Stimulated activated naive CD8-positive, alpha-beta T cell treated with anti-CD3 and anti-CD28 coated beads, Interleukin-15, Interleukin-2, amounts not matched to agents 100 U/mL and 50 U/mL, for 24 hours (primary cell): ENCODE data around the gene CST9L.
"Not testable (repeated sequence)": the region's sequence is repeated elsewhere in the genome, so short reads cannot be mapped to it uniquely, and the experiment has no call there.

Experiments
- ATAC-seq: fragments of 150-1000 bp; cut with Tn5 transposase; one replicate; pipeline ENCODE4 v1.10.0; 2021
- DNase-seq: peaks from one replicate; pipeline ENCODE4 v3.0.0; 2021

Gene CST9L

DNA sequence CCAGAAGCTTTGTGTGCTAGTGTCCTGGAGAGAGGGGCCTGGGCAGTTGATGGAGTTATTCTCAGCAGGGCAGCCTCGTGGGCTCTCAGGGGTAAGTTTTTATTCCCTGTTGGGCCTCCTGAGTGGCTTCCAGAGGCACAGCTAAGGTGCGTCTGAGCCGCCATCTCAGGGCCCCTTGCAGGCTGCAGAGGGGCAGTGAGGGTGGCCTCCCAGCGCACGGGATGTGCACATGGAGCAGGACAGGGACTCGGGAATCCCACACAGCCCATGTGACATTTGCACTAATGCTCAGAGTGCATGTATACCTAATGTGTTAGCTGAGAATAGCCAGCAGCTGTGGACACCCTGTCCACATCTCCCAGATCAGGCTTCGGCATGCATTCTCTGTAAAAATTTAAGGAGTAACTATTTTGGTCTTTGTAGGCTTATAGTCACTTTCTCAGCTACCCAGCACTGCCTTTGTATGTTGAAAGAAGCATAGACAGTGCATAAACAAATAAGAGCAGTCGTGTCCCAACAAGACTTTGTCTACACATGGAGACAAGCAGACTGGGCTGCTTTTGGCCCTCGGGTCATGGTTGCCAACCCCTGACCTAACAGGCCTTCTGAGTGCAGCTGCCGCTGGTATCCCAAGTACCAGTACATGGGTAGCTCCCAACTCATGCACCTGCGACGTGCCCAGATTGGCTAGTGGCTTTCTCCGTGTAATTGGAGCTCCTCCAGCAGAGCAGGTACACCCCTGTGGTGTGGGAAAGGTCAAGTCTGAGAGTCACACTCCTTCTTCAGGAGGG lies 18.6 kb upstream of the CST9L start:
- DNase-seq (no peak), ATAC-seq (no peak)

DNA sequence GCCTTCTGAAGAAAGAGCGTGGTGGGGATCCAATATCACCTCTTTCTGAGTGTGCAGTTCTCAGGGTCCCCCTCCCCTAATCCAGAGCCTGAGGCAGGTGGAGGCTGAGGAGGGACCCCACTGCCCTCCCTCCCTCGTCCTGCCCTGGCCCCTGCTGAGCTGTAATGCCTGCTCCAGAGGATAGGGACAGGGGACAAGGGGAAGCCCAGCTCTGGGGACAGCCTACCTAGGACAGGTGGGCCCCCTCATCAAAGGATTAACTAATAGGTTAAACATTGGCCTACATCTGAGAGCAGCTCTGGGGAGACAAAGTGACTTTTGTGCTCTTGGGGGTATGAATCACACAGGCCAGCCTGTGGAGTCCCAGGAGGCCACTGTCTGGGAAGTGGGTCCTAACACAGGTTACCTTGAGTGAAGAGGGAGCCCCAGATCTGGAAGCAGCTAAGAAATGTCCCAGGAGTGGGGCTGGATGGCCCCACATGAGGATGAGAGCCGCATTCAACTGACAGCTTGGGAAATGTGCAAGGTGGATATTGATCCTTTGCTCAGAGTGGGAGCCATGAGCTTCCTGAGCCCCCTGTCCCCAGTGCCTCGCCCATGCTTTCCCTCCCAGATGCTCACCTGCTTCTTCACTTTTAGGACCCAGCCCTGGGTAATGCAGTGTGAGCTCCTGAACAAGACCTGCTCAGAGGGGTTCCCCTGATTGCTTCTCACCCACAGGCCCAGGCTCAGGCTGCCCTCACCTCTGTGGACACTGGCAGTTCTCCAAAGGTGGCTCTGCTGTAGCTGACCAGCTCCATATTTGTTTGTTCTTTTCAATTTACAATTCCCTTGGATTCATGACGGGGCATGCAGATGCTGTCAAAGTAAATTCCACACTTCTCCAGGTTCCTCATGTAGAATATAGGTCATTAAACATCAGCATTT lies 17.8 kb upstream of the CST9L start:
- no peak for ATAC-seq
- DNase-seq: no peak

DNA sequence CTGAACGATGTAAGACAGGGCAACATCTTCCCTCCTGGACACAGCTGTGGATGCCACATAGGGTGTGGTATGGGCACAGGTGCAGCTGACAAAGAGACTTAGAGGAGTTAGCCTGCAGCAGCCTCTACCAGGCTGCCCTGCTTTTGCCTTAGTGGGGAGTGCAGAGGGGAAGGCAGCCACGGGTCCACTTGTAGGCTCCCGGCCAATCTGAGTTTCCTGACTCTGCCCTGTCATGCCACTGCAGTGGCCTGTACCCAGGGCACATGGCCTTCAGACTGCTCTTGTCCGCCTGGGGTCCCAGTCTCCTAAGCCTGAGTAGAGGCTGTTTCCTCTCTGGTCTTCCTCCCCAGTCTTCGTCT lies 17.1 kb upstream of the CST9L start:
- ATAC-seq (peak; percentile 43), DNase-seq (no peak)

DNA sequence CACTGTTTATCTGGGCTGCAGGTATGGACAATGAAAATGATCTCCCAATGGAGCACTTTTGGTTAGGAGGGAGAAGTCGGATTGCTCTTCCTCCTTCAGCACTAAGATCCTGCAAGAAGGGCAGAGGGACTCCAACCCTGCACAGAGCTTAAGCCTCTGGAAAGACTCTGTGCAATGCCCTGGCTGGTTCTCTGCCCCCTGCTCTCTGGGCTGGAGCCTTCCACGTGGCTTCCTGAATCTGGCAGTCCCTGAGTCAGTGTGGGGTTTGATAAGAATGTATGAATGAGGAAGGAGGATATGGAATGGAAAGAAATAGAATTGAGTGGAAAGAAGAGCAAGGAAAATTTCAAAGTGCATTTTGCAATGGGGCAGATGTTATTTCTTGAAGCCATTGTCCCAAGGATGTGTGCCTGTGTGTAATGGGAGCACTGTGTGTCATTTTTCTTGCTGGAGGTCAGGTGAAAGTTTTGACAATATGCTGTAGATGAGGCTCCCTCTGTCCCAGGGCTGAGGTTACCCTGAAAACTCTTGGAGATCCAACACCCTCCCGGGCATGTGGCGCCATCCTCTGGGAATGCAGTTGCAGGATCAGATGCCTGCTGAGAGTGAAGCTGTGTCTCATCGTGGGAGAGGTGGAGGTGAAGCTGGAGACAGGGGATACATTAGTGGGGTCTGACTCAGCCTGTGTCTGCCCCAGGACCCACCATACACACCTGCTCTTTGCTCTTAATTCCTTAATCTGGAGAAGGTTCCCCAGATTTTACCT lies 16.3 kb upstream of the CST9L start:
- DNase-seq (no peak), ATAC-seq (no peak)

DNA sequence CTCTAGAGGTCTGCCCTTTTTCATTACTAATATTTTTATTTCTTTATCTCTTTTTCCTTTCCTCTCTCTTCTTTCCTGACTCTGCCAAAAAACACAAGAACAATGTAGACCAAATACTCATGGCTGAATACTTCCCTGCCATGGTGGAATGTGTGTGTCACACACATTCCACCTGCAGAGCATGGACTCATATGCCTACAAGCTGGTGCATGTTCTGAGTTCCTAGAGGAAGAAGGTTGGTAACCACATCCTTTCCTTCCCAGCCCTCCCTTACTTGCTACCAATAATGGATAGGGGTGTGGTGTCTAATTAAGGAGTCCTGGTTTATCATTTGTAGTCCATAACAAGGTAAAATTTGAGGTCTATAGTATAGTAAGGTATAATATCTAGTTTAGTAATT lies 15.2 kb upstream of the CST9L start:
- no peak for DNase-seq
- no peak for ATAC-seq

DNA sequence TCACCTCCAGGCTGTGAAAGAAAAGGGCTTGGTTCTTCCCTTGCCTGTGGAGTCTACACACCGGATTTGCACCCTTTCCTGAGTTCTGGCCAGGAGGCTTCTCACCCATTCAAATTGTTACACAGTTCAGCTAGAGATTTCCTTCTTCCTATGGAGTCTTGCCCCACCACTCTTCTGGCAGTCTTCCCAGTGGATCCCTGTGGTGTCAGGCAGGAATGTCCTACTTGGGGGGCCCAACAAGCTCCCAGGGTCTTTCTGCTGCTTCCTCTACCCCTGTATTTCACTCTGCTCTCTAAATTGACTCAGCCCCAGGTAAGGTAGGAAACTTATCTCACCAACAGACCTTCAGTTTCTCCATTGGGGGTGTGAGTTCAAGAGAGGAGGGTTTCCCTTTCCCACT lies 14.0 kb upstream of the CST9L start:
- no peak for ATAC-seq
- DNase-seq: no peak

DNA sequence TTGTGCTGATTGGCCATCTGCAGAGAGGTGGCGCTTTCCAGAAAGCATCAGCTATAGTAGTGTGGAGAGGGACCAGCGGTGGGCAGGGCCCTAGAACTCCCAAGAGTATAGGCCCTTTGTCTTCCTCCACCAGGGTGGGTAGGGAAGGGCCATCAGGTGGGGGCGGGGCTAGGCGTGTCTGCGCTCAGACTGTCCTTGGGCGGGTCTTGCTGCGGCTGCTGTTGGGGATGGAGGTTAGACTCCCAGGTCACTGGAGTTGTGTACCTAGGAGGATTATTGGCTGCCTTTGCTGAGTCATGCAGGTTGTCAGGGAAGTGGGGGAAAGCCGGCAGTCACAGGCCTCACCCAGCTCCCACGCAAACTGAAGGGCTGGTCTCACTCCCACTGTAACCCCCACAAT lies 13.5 kb upstream of the CST9L start:
- not testable (repeated sequence) for DNase-seq, ATAC-seq

DNA sequence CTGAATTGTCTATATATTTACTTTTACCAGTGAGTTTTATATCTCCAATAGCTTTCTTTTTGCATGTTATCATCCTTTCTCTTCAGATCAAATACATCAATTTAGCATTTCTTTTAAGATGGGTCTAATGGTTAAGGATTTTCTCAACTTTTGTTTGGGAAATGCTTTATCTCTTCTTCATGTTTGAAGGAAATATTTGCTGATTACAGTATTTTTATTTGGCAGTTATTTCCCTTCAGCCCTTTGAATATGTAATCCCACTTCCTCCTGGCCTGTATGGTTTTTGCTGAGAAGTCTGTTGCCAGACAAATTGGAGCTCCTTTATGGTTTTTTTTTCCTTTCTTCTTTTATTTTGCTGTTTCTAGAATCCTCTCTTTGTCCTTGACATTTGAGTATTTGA lies 6.7 kb upstream of the CST9L start:
- ATAC-seq (no peak), DNase-seq (no peak)

DNA sequence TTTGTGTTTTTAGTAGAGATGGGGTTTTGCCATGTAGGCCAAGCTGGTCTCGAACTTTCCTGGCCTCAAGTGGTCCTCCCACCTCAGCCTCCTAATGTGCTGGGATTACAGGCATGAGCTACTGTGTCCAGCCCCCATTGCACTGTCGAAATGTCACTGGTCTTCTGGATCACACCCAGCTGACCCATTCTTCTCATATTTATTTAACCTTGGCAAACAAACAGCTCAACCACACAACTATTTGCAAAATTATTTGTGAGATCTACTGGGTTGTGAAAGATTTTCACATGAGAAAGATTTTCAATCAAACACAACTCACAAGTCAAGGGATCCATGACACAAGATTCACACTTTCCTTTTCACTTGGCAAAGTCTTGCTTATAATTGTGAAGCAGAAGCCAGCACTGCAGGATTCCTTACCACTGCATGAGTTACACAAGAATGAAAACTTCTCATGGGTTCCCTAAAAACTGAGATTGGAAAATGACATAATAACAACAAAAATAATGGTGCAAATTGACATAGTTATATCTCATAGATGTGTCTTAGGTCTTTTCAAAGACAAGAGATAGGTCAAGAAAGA lies 2.0 kb upstream of the CST9L start:
- DNase-seq: no peak

DNA sequence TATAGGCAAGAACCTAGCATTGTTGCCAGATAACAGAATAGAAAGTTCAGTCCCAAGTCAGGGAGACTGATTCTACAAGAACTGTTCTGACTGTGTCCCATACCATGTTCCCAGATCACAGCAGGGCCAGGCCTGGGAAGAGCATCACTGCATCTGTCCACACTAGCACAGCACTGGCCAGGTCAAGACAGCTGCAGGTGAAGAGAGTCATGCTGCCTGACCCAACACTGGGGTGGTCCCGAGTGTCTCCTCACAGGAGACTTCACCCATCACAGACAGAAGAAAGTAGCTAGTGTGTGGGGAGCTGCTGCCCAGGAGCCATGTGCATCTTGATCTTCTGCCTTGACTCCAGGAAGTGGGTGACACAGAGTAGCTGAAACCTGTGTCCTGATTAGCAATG lies 1.3 kb upstream of the CST9L start:
- DNase-seq (no peak), ATAC-seq (no peak)

More for the DNA sequence above, 2.0 kb upstream of the CST9L start:
- ATAC-seq: no peak

DNA sequence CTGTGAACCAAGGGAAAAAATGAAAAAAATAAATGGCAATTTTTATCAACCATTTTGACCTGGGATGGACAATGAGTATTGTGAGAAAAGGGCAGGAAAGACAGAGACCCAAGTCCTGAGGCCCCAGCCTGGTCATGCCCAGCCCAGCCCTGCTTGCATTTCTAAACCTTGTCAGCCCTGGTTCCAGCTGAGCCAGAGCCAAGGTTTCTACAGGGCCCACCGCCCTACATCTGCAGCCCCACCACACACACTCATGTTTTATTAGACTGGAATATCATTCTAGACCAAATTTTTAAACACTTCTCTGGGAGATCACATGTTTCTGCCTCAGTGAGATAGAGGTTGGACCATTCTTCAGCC lies 667 bp upstream of the CST9L start:
- ATAC-seq (no peak), DNase-seq (no peak)

DNA sequence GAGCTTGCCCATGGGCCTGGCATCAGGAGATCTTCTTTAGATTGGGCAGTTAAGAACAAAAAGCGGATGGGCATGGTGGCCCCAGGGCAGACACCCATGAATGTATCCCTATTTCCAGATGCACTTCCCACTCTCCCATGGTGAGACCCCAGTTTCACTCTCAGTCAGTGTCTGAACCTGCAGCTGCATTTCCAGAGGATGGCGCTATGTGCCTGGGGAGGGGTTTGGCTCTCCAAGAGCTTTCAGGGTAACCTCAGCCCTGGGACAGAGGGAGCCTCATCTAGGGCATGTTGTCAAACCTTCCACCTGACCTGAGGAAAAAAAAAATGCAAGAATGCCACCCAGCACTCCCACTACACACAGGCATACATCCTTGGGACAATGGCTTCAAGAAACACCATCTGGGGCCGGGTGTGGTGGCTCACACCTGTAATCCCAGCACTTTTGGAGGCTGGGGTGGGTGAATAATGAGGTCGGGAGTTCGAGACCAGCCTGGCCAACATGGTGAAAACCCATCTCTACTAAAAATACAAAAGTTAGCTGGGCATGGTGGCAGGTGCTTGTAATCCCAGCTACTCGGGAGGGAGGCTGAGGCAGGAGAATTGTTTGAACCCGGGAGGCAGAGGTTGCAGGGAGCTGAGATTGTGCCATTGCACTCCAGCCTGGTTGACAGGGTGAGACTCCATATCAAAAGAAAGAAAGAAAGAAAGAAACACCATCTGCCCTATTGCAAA lies 1.9 kb downstream of the CST9L start:
- DNase-seq: no peak
- ATAC-seq: no peak

DNA sequence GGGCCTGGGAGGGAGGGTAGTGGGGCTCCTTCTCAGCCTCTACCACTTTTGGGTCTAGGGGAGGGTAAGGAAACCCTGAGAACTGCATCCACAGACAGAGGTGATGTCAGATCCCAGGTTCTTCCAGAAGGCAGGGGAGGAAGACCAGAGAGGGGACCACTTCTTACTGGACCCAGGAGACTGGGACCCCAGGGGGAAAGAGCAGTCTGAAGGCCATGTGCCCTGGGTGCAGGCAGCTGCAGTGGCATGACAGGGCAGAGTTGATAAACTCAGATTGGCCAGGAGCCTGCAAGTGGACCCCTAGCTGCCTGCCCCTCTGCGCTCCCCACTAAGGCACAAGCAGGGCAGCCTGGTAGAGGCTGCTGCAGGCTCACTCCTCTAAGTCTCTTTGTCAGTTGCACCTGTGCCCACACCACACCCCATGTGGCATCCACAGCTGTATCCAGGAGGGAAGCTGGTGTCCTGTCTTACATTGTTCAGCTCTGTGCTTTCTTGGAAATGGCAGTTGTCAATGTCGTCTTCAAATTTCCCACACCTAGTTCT lies 2.7 kb downstream of the CST9L start:
- no peak for DNase-seq
- ATAC-seq: no peak

DNA sequence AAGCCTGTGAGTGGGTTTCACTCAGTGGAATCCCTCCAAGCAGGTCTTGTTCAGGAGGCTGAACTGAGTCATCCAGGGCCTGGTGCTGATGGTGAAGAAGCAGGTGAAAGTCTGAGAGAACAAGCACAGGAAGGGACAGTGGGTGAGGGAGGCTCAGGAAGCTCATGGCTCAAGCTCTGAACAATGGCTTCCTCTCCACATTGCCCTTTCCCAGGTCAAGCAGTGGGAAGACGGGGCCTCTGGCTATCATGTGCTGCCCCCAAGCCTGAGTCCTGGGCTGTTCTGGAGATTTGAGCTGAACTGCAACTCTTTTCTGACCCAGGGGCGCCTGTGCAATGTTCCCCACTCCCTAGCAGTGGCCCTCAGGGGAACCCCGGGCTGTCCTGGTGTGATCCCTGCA lies 3.4 kb downstream of the CST9L start:
- no peak for DNase-seq
- ATAC-seq: no peak

DNA sequence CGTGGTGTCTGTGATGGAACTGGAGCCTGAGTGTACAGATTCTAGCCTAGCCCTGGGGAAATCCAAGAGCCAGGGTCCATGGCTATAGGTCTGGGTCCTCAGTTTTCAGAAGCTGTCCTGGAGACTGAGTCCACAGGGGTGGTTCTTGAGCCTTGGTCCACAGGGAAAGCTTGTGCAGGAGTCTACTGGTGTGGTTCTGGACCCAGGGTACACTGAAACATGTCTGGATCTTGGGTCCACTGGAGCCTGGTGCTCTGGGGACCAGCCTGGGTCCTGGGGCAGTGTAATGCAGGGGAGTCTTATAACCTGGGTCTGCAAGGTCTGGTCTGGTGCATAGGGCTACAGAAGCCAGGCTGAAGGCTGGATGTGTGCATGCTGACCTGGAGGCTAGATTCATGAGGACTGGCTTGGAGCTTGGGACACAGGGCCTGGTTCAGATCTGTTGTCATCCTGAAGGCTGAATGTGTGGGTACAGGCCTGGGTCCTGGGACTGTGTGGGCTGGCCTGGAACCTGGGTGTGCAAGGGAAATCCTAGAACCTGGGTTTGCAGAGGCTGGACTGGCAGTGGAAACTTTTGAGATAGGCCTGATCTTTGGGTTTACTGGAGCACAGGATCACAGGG lies 5.5 kb downstream of the CST9L start:
- no peak for DNase-seq
- no peak for ATAC-seq

DNA sequence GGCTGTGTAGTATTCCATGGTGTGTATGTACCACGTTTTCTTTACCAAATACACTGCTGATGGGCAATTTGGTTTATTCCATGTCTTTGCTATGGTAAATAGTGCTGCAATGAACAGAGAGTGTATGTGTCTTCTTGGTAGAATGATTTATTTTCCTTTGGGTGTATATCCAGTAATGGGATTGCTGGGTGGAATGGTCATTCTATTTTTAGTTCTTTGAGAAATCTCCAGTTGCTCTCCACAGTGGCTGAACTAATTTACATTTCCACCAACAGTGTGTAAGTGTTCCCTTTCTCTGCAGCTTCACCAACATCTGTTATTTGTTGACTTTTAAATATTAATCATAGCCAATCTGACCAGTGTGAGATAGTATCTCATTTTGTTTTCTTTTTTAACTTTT lies 13.9 kb downstream of the CST9L start:
- DNase-seq: no peak
- ATAC-seq: no peak

DNA sequence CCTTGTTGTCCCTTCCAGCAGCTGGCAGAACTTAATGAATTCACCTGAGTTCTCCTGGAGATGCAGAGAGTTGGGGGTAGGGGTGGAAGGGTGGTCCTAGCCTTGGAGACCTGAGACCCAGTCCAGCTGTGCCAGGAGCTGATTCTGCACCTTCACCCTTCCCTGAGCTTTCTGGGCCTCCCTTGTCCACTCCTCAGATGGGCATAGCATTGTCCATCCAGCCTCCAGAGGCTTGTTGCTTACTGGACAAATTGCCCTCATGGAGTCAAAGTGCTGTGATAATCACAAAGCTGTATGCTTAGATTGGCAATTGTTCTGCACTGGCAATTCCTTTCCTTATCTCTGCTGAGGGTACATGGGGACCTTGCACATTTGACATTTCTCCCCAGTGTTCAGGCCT lies 16.5 kb downstream of the CST9L start:
- DNase-seq (no peak), ATAC-seq (no peak)

DNA sequence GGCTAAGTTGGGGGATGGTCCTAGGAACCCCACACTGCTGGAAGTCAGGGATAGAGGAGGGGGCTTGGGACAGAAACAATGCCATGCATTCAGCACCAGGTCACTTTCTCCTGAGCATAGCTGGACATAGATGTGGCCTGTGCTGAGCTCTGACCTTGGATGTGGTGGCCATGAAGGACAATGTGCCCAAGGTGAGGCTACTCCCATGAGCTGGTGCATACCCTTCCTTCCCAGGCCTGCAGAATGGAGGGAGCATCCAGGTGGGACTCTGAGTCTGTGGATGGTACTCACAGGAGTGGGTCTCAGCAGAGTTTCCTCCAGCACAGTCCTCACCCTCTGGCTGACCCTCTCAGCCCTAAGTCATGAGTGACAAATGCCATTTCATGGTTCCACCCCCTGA lies 16.9 kb downstream of the CST9L start:
- DNase-seq: no peak
- no peak for ATAC-seq

DNA sequence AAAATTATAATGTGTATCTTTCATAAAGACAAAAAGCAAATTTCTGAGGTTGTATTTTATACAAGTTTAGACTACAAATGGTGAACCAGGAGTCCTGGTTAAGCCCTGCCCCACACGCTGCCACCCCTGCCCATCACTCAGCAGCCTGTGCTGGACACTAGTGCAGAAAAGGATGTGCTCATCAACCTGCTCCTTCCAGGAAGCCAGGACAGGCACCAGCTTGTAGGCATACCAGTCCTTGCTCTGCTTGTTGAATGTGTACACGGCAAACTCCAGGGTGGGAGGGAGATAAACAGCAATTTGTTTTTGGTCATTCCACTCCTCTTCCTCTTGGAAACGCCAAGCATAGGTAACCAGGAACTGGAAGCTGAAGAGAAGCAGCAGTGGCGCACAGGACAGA lies 18.1 kb downstream of the CST9L start:
- no peak for ATAC-seq
- DNase-seq: no peak

DNA sequence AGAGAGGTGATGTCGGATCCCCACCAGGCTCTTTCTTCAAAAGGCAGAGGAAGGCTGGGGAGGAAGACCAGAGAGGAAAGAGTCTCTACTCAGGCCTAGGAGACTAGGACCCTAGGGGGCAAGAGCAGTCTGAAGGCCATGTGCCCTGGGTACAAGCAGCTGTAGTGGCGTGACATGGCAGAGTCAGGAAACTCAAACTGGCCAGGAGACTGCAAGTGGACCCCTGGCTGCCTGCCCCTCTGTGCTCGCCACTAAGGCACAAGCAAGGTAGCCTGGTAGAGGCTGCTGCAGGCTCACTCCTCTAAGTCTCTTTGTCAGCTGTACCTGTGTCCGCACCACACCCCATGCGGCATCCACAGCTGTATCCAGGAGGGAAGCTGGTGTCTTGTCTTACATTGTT lies 19.9 kb downstream of the CST9L start:
- ATAC-seq: no peak
- DNase-seq: no peak

DNA sequence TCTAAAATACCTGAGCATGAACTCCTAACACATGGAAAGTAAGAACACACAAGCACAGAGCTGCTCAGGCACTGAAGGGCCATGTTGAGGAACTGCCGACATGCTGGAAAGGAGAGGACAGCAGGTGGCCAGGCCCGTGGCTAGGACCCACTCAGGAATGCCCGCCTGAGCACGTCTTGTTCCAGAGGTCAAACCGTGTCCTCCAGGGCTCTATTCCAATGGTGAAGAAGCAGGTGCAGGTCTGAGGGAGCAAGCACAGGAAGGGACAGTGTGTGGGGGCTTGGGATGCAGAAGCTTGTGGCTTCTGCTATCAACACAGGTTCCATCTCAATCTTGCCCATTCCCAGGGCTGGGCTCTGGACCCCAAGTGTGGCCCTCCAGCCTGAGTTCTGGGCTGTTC lies 20.7 kb downstream of the CST9L start:
- DNase-seq (no peak), ATAC-seq (no peak)
